Psoas muscle (tissue), 8 donors: ENCODE results near the gene BTBD19. TPM values are rescaled to one million over a fixed set of nuclear protein-coding genes. Genes with fewer than 3 reads are reported as not detected.

Experiments
- ATAC-seq, 4 donors: fragments of 200-7000 bp; cut with Tn5 transposase; one replicate each; pipeline ENCODE4 v1.9.1; 2020; ENCODE audit warnings: moderate library complexity in 3 of 4, mild to moderate bottlenecking in 2 of 4
- DNase-seq, 2 donors: peaks; one replicate each; pipeline ENCODE4 v3.0.0-alpha.2; 2020
- H3K27ac ChIP-seq: fragments of 200-600 bp; one replicate; pipeline ENCODE4 v1.8.0; 2022
- H3K27me3 ChIP-seq, 3 donors: fragments of 200-600 bp in 1 of 3; one replicate each; pipeline versions ENCODE4 v1.6.1 to v1.8.0; 2013 to 2022; ENCODE audit warnings: low read length in 2 of 3, mild to moderate bottlenecking in 2 of 3, moderate library complexity in 1 of 3; ENCODE audit not compliant: insufficient read depth in 3 of 3
- H3K36me3 ChIP-seq, 2 donors: fragments of 200-600 bp in 1 of 2; one replicate each; pipeline versions ENCODE4 v1.6.1 to v1.8.0; 2013 to 2022; ENCODE audit warnings: low read depth in 1 of 2, mild to moderate bottlenecking in 1 of 2, moderate library complexity in 1 of 2; ENCODE audit not compliant: insufficient read depth in 1 of 2
- H3K4me1 ChIP-seq: fragments of 200-600 bp; one replicate; pipeline ENCODE4 v1.8.0; 2022
- H3K4me3 ChIP-seq: fragments of 200-600 bp; one replicate; pipeline ENCODE4 v1.8.0; 2022; ENCODE audit warnings: mild to moderate bottlenecking
- H3K9me3 ChIP-seq: fragments of 200-600 bp; one replicate; pipeline ENCODE4 v1.8.0; 2022
- WGBS, 3 donors: extraction: QIAGEN DNeasy Blood & Tissue Kit; methylation state at CpG; one replicate each; pipeline versions ENCODE4 v1.1.6 to v1.1.7; 2013; 5-methylcytosine and 5-hydroxymethylcytosine counted together
- intact Hi-C, 2 donors: fragments of 100-400 bp; cut with DNase I; formaldehyde crosslinking; loops; one replicate each; pipeline versions ENCODE4 v1.11.0 to v1.14.2; 2022
- polyA plus RNA-seq, 3 donors: library from polyadenylated mRNA; stranded (reverse); fragments of 200-250 nt; gene quantifications; one replicate each; pipeline ENCODE4 v1.2.3, GENCODE V29; 2013
- total RNA-seq, 4 donors: library from RNA; stranded (reverse); fragmentation: NEBNext Ultra II Directional in 2 of 4; extraction: Animal tissue kit (Norgen Biotek cat#: 25700) in 2 of 4; gene quantifications; one replicate each; pipeline versions ENCODE4 v1.2.1 to v1.2.4, GENCODE V29; 2021 to 2023
- TF ChIP-seq, protein P1 (sequence below): fragments of 200-600 bp; IDR thresholded peaks from one replicate; pipeline ENCODE4 v1.8.0; 2022; ENCODE audit warnings: antibody characterized with exemption
- donor health status: healthy with polysubstance abuse.
- donor health status: DM: no; HTN: no; CAD: no; lungs with moderate emphysema.
- donor health status: Bipolar disorder and iron deficiency.
- donor health status: healthy.
- donor health status: DM: yes; HTN: yes; CAD: no.
- donor health status: DM: no; HTN: no; CAD: no.
- donor health status: DM: no; HTN: no; CAD: no.
- donor health status: DM: yes; HTN: yes; CAD: no.

BTBD19 gene
- total and polyA plus RNA-seq, 7 donors, result 0.35 to 1.8 (median 1.2) TPM

- H3K9me3 ChIP-seq, result no peaks in the 10 kb centered on the region
- TF ChIP-seq, protein P1, sequence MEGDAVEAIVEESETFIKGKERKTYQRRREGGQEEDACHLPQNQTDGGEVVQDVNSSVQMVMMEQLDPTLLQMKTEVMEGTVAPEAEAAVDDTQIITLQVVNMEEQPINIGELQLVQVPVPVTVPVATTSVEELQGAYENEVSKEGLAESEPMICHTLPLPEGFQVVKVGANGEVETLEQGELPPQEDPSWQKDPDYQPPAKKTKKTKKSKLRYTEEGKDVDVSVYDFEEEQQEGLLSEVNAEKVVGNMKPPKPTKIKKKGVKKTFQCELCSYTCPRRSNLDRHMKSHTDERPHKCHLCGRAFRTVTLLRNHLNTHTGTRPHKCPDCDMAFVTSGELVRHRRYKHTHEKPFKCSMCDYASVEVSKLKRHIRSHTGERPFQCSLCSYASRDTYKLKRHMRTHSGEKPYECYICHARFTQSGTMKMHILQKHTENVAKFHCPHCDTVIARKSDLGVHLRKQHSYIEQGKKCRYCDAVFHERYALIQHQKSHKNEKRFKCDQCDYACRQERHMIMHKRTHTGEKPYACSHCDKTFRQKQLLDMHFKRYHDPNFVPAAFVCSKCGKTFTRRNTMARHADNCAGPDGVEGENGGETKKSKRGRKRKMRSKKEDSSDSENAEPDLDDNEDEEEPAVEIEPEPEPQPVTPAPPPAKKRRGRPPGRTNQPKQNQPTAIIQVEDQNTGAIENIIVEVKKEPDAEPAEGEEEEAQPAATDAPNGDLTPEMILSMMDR, result no peak
- no peak overlapping the region for H3K4me3 ChIP-seq
- WGBS, 3 donors, result 93 to 96% (median 95%) methylated on average over 21 of the region's 21 CpGs
- intact Hi-C loops, result no loop called here
- H3K4me1 ChIP-seq, result no peaks in the 10 kb centered on the region
- H3K27me3 ChIP-seq, result no peaks in the 10 kb centered on the region
- H3K27ac ChIP-seq, result no peak overlapping the region
- ATAC-seq (no peak), DNase-seq (peak in 1 of 2 donors; percentile 51)
- H3K36me3 ChIP-seq, result no peaks in the 10 kb centered on the region
Observed at GRCh38 chr1:44828003-44828651, 19.8 kb downstream of the BTBD19 start.

- Histone ChIP-seq H3K27me3 (no peaks in the 10 kb centered on the region), H3K36me3 (no peaks in the 10 kb centered on the region), H3K4me3 (no peak overlapping the region), H3K27ac (no peak overlapping the region), H3K9me3 (no peaks in the 10 kb centered on the region), H3K4me1 (no peaks in the 10 kb centered on the region)
- DNase-seq (peak in 1 of 2 donors; percentile 37), ATAC-seq (no peak)
- 92 to 94% (median 92%) methylated on average over 15 of the region's 15 CpGs for WGBS, 3 donors
- TF ChIP-seq, protein P1, result no peak
- intact Hi-C loops, result no loop called here
Observed at GRCh38 chr1:44828841-44829440, 20.6 kb downstream of the BTBD19 start.

DNA sequence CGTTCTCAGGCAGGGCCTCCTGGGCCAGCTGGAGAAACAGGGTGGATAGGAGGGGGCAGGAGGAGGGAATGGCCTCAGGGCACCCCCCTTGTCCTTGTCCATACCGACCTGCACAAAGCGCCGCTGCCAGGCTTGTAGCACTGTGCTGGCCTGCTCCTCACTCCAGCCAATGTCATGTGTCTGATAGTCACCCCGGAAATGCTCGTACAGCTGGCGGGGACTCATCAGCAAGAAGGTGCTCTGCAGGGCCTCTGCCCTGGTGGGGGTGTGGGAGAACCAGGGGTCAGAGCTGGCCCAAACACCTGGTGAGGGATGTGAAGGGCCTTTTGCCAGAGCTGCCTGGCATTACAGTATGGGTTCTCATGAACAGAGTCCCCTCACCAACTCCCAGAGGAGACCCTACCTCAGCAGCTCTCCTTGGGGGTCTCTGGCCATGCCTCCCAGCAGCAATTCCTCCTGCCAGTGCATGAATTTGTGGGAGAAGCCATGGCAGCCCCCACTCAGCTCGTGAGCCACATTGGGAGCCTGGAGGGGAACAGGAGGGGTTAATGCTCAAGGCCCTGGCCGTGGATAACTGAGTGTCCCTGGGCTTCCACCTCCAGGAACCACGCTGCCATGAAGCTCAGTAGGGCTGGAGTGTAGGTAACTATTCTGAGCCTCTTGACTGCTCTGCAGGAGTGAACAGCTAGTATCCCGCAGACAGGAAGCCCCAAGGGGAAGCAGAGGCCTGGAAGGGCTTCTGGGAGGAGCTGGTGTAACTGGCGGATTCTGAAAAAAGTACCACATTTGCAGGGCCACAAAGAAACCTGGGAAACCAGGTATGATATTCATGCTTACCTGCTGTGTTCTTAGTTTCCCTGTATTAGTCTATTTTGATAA is 21.4 kb downstream of the BTBD19 start:
- H3K4me3 ChIP-seq, result no peak overlapping the region
- no peak for ATAC-seq
- H3K36me3 ChIP-seq, result no peaks in the 10 kb centered on the region
- DNase-seq, result peak in 1 of 2 donors; percentile 46
- TF ChIP-seq, protein P1, result no peak
- intact Hi-C loops, result loop anchor here in 1 of 2 donors (10.0 kb wide), 1 partner anchor 175 kb away; no protein-coding TSS in a partner anchor
- no peaks in the 10 kb centered on the region for H3K27me3 ChIP-seq
- no peaks in the 10 kb centered on the region for H3K9me3 ChIP-seq
- no peaks in the 10 kb centered on the region for H3K4me1 ChIP-seq
- WGBS, 3 donors, result 84 to 88% (median 84%) methylated on average over 12 of the region's 12 CpGs
- no peak overlapping the region for H3K27ac ChIP-seq

DNA sequence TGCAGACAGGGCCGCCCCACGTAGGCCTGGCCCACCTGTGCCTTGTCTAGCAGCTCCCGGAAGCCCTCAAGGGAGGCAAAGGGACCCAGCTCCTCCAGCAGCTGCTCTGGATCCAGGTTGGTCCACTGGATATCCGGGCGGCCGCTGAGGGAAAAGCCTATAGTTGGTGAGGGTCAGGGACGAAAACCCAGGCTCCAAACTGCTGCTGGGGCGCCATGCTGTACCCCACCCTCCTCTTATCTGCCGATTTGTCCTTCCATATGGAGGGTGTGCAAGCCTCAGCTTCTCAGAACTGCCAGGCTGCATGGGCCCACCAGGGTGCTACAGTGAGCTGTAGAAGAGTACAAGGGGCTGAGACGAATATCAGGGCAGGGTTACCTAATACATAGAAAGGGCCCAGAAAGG is 22.6 kb downstream of the BTBD19 start:
- TF ChIP-seq, protein P1, result no peak
- H3K36me3 ChIP-seq, result no peaks in the 10 kb centered on the region
- H3K4me1 ChIP-seq, result no peaks in the 10 kb centered on the region
- 79 to 89% (median 86%) methylated on average over 10 of the region's 10 CpGs for WGBS, 3 donors
- H3K27me3 ChIP-seq, result no peaks in the 10 kb centered on the region
- no peak overlapping the region for H3K27ac ChIP-seq
- ATAC-seq (no peak), DNase-seq (peak in 1 of 2 donors; percentile 44)
- intact Hi-C loops, result loop anchor here in 1 of 2 donors (10.0 kb wide), 1 partner anchor 174 kb away; no protein-coding TSS in a partner anchor
- H3K4me3 ChIP-seq, result no peak overlapping the region
- H3K9me3 ChIP-seq, result no peaks in the 10 kb centered on the region
